ENCODE results near the gene RMDN3. TPM values are rescaled to one million over a fixed set of nuclear protein-coding genes. Genes with fewer than 3 reads are reported as not detected.

Gene RMDN3
- total RNA-seq, 4 donors from 2014 or later = 29.2 to 39.8 (median 31.7) TPM

DNA sequence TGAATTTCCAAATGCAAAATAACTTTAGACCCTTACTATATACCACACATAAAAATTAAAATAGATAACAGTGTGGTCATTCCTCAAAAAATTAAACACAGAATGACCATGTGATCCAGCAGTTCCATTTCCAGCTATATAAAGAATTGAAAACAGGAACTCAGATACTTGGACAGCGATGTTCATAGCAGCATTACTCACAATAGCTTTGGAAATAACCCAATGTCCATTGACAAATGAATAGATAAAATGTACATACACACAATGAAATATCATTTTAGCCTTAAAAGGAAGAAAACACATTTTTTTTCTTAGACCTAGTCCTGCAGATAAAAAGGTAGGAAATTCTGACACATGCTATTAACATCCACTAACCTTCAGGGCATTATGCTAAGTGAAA, 33.4 kb downstream of the RMDN3 start:
- intact Hi-C loops (cut with DNase I) = no loop called here
- H3K9me3 ChIP-seq = no peaks in the 10 kb centered on the region
- no peak overlapping the region for H3K27ac ChIP-seq
- no peak for TF ChIP-seq POLR2A (IDR thresholded peaks at IDR 0.05)
- TF ChIP-seq, protein P1, sequence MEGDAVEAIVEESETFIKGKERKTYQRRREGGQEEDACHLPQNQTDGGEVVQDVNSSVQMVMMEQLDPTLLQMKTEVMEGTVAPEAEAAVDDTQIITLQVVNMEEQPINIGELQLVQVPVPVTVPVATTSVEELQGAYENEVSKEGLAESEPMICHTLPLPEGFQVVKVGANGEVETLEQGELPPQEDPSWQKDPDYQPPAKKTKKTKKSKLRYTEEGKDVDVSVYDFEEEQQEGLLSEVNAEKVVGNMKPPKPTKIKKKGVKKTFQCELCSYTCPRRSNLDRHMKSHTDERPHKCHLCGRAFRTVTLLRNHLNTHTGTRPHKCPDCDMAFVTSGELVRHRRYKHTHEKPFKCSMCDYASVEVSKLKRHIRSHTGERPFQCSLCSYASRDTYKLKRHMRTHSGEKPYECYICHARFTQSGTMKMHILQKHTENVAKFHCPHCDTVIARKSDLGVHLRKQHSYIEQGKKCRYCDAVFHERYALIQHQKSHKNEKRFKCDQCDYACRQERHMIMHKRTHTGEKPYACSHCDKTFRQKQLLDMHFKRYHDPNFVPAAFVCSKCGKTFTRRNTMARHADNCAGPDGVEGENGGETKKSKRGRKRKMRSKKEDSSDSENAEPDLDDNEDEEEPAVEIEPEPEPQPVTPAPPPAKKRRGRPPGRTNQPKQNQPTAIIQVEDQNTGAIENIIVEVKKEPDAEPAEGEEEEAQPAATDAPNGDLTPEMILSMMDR (IDR thresholded peaks at IDR 0.05) = no peak
- no peaks in the 10 kb centered on the region for H3K27me3 ChIP-seq
- H3K36me3 ChIP-seq = no peaks in the 10 kb centered on the region
- H3K4me1 ChIP-seq = no peaks in the 10 kb centered on the region
- DNase-seq = no peak
- WGBS, 2 donors = 76 to 83% methylated on average over 1 of the region's 1 CpG
- H3K4me3 ChIP-seq (replicated peaks in 1 of 3) = no peak overlapping the region

DNA sequence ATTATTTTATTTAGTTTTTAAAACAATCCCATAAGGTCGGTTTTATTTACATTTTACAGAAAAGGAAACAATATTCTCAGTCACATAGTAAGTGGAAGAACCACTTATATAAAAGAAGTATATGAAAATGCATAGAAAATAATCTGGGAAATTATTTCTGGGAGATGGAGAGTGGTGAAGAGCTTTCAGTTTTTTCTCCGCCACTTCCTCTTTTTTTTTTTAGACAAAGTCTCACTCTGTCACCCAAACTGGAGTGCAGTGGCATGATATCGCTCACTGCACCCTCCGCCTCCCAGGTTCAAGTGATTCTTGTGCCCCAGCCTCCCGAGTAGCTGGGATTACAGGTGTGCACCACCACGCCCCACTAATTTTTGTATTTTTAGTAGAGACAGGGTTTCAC, 38.9 kb downstream of the RMDN3 start:
- TF ChIP-seq, protein P1 (IDR thresholded peaks at IDR 0.05) = no peak
- no peak for TF ChIP-seq POLR2A (IDR thresholded peaks at IDR 0.05)
- Histone ChIP-seq H3K27ac (no peak overlapping the region), H3K4me3 (replicated peaks in 1 of 3) (no peak overlapping the region), H3K4me1 (no peaks in the 10 kb centered on the region), H3K36me3 (no peaks in the 10 kb centered on the region), H3K27me3 (no peaks in the 10 kb centered on the region), H3K9me3 (no peaks in the 10 kb centered on the region)
- DNase-seq = no peak
- intact Hi-C loops (cut with DNase I) = no loop called here
- 91 to 95% methylated on average over 6 of the region's 6 CpGs for WGBS, 2 donors

DNA sequence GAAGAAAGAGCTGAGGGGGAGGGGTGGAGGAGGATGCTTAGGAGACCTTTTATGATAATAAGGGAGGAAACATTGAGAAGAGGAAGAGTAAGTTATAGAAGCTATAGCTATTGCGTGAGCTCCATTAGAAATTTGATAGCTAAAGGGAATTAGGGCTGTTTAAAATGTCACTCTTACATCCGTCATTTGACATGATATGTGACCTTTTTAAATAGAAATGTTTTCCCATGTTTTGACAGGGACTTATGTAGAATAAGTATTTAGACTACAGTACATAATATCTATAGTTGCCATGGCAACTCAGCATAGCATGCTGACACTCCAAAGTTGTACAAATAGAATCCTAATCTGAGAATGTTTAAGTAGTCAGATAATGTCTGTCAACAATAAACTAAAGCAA, 40.9 kb downstream of the RMDN3 start:
- H3K27me3 ChIP-seq = no peaks in the 10 kb centered on the region
- TF ChIP-seq, protein P1 (IDR thresholded peaks at IDR 0.05) = no peak
- TF ChIP-seq POLR2A (IDR thresholded peaks at IDR 0.05) = no peak
- H3K4me3 ChIP-seq (replicated peaks in 1 of 3) = no peak overlapping the region
- no peak for DNase-seq
- H3K9me3 ChIP-seq = no peaks in the 10 kb centered on the region
- H3K36me3 ChIP-seq = no peaks in the 10 kb centered on the region
- no peak overlapping the region for H3K27ac ChIP-seq
- no peaks in the 10 kb centered on the region for H3K4me1 ChIP-seq
- intact Hi-C loops (cut with DNase I) = no loop called here
- 49 to 94% methylated on average over 2 of the region's 2 CpGs for WGBS, 2 donors

DNA sequence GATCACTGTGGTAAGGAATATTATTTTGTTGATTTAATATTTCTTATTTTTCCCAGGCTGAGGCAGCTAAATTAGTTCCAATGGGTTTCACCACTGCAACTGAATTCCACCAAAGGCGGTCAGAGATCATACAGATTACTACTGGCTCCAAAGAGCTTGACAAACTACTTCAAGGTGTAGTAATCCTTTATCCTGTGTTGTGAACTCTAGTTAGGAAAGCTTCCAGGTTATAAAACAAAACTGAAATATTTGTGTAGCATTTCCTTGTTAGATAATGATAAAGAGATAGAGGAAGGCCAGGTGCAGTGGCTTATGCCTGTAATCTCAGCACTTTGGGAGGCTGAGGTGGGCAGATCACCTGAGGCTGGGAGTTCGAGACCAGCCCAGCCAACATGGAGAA, 48.9 kb downstream of the RMDN3 start:
- 95 to 100% methylated on average over 2 of the region's 2 CpGs for WGBS, 2 donors
- no peaks in the 10 kb centered on the region for H3K9me3 ChIP-seq
- no peak overlapping the region for H3K4me3 ChIP-seq (replicated peaks in 1 of 3)
- no peak overlapping the region for H3K27ac ChIP-seq
- intact Hi-C loops (cut with DNase I) = no loop called here
- no peaks in the 10 kb centered on the region for H3K36me3 ChIP-seq
- H3K4me1 ChIP-seq = no peaks in the 10 kb centered on the region
- H3K27me3 ChIP-seq = no peaks in the 10 kb centered on the region
- TF ChIP-seq, protein P1 (IDR thresholded peaks at IDR 0.05) = no peak
- TF ChIP-seq POLR2A (IDR thresholded peaks at IDR 0.05) = no peak
- DNase-seq = no peak

DNA sequence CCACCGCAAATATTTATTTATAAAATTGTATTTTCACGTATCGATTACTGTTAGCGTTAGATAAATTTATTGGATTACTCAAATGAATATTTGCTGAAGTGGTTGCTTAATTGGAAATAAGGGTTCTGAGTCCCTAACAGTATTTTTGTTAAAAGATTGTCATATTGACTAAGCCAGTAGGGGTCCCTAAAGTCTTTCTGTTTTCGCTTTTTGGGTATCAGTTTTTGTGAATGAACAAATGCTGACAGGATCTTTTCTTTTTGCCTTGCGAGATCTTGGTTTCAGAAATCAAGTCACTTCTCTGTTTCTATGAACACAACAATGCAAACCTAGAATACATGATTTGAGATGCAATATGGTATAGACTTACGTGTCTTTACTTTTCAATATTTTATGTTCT, 53.0 kb downstream of the RMDN3 start:
- TF ChIP-seq, protein P1 (IDR thresholded peaks at IDR 0.05) = no peak
- TF ChIP-seq POLR2A (IDR thresholded peaks at IDR 0.05) = no peak
- Histone ChIP-seq H3K36me3 (no peaks in the 10 kb centered on the region), H3K4me1 (no peaks in the 10 kb centered on the region), H3K9me3 (no peaks in the 10 kb centered on the region), H3K4me3 (replicated peaks in 1 of 3) (no peak overlapping the region), H3K27ac (no peak overlapping the region), H3K27me3 (no peaks in the 10 kb centered on the region)
- intact Hi-C loops (cut with DNase I) = no loop called here
- no peak for DNase-seq
- 93% methylated on average over 7 of the region's 7 CpGs for WGBS, 2 donors
